Liver (tissue), 9 donors: ENCODE results near the gene CADM2. TPM values are rescaled to one million over a fixed set of nuclear protein-coding genes. Genes with fewer than 3 reads are reported as not detected.

Experiments used
- DNase-seq: peaks from one replicate; pipeline ENCODE4 v3.0.0-alpha.2; 2017; ENCODE audit warnings: low spot score
- H3K27ac ChIP-seq, 2 donors: one replicate each; pipeline ENCODE4 v1.7.0; 2013; ENCODE audit warnings: inconsistent platforms in 2 of 2, low read length in 2 of 2, control low read depth in 1 of 2, low read depth in 1 of 2, mild to moderate bottlenecking in 1 of 2
- H3K27me3 ChIP-seq, 4 donors: one replicate each; pipeline versions ENCODE4 v1.6.1 to v1.7.0; 2013; ENCODE audit warnings: low read length in 3 of 4, inconsistent platforms in 1 of 4, mild to moderate bottlenecking in 1 of 4, moderate library complexity in 1 of 4; ENCODE audit not compliant: control insufficient read depth in 4 of 4, insufficient read depth in 4 of 4
- H3K36me3 ChIP-seq, 4 donors: one replicate each; pipeline versions ENCODE4 v1.6.1 to v1.7.0; 2013; ENCODE audit warnings: low read length in 3 of 4, mild to moderate bottlenecking in 3 of 4, low read depth in 1 of 4, moderate library complexity in 1 of 4; ENCODE audit not compliant: control insufficient read depth in 4 of 4, insufficient read depth in 3 of 4
- H3K4me1 ChIP-seq, 4 donors: one replicate each; pipeline versions ENCODE4 v1.6.1 to v1.7.0; 2013; ENCODE audit warnings: low read length in 3 of 4, mild to moderate bottlenecking in 3 of 4, moderate library complexity in 1 of 4; ENCODE audit not compliant: control insufficient read depth in 4 of 4, insufficient read depth in 4 of 4
- H3K4me3 ChIP-seq, 3 donors: one replicate each; pipeline versions ENCODE4 v1.6.1 to v1.7.0; 2013; ENCODE audit warnings: low read length in 3 of 3, control low read depth in 1 of 3, low read depth in 1 of 3, mild to moderate bottlenecking in 1 of 3
- H3K9ac ChIP-seq, 2 donors: one replicate each; pipeline ENCODE4 v1.7.0; 2013; ENCODE audit warnings: low read length in 2 of 2, mild to moderate bottlenecking in 2 of 2, moderate library complexity in 2 of 2, control low read depth in 1 of 2, low read depth in 1 of 2
- H3K9me3 ChIP-seq, 4 donors: one replicate each; pipeline versions ENCODE4 v1.6.1 to v1.7.0; 2013; ENCODE audit warnings: low read length in 3 of 4; ENCODE audit not compliant: control insufficient read depth in 4 of 4
- ATF3 ChIP-seq: IDR thresholded peaks from 2 replicates; pipeline ENCODE4 v1.6.1; 2016; ENCODE audit warnings: antibody characterized with exemption
- CTCF ChIP-seq: fragments of 150-350 bp; IDR thresholded peaks from 2 replicates; pipeline ENCODE4 v1.5.1; 2017; ENCODE audit warnings: improper control_type of control experiment, low read depth, low read length; ENCODE audit not compliant: missing input control
- EGR1 ChIP-seq, 2 donors: IDR thresholded peaks; 2 replicates each; pipeline ENCODE4 v1.6.1; 2016 to 2018; ENCODE audit warnings: antibody characterized with exemption in 2 of 2, low read depth in 2 of 2
- FOXA1 ChIP-seq: IDR thresholded peaks from 2 replicates; pipeline ENCODE4 v1.6.1; 2016; ENCODE audit warnings: antibody characterized with exemption
- FOXA2 ChIP-seq: IDR thresholded peaks from 2 replicates; pipeline ENCODE4 v1.6.1; 2016; ENCODE audit warnings: antibody characterized with exemption
- GABPA ChIP-seq, 2 donors: IDR thresholded peaks in 1 of 2; conservative IDR thresholded peaks in 1 of 2; 2 replicates each; pipeline ENCODE4 v1.6.1; 2016; ENCODE audit warnings: antibody characterized with exemption in 2 of 2, mild to moderate bottlenecking in 1 of 2, moderate library complexity in 1 of 2
- HNF4A ChIP-seq, 2 donors: conservative IDR thresholded peaks; 2 replicates each; pipeline ENCODE4 v1.6.1; 2016; ENCODE audit warnings: antibody characterized with exemption in 2 of 2, mild to moderate bottlenecking in 2 of 2
- HNF4G ChIP-seq: IDR thresholded peaks from 2 replicates; pipeline ENCODE4 v1.6.1; 2016; ENCODE audit warnings: antibody characterized with exemption
- JUND ChIP-seq, 2 donors: IDR thresholded peaks; 2 replicates each; pipeline ENCODE4 v1.6.1; 2016; ENCODE audit warnings: antibody characterized with exemption in 2 of 2
- MAX ChIP-seq: IDR thresholded peaks from 2 replicates; pipeline ENCODE4 v1.6.1; 2016; ENCODE audit warnings: antibody characterized with exemption
- NR2F2 ChIP-seq: IDR thresholded peaks from 2 replicates; pipeline ENCODE4 v1.6.1; 2016; ENCODE audit warnings: antibody characterized with exemption
- RAD21 ChIP-seq, 2 donors: IDR thresholded peaks; 2 replicates each; pipeline ENCODE4 v1.6.1; 2016; ENCODE audit warnings: antibody characterized with exemption in 2 of 2, mild to moderate bottlenecking in 2 of 2
- RXRA ChIP-seq, 2 donors: IDR thresholded peaks; 2 replicates each; pipeline ENCODE4 v1.6.1; 2017 to 2018; ENCODE audit warnings: antibody characterized with exemption in 2 of 2, mild to moderate bottlenecking in 1 of 2
- SP1 ChIP-seq: IDR thresholded peaks from 2 replicates; pipeline ENCODE4 v1.6.1; 2018; ENCODE audit warnings: antibody characterized with exemption, mild to moderate bottlenecking
- TAF1 ChIP-seq: conservative IDR thresholded peaks from 2 replicates; pipeline ENCODE4 v1.6.1; 2016; ENCODE audit warnings: antibody characterized with exemption, mild to moderate bottlenecking
- YY1 ChIP-seq: IDR thresholded peaks from 2 replicates; pipeline ENCODE4 v1.6.1; 2016; ENCODE audit warnings: antibody characterized with exemption, mild to moderate bottlenecking
- WGBS: extraction: QIAGEN DNeasy Blood & Tissue Kit; methylation state at CpG from one replicate; pipeline ENCODE4 v1.1.7; 2013; 5-methylcytosine and 5-hydroxymethylcytosine counted together
- polyA plus RNA-seq, 2 donors: library from polyadenylated mRNA; stranded (reverse) in 1 of 2; unstranded in 1 of 2; fragments of 200-250 nt in 1 of 2; fragments of >200 nt in 1 of 2; fragmentation: Nextera tagmentation in 1 of 2; extraction: Ambion mirVana in 1 of 2; gene quantifications; one replicate each; pipeline versions ENCODE4 v1.2.1 to v1.2.3, GENCODE V29; 2013 to 2015
- total RNA-seq, 2 donors: library from RNA; depleted of rRNA; stranded (reverse); fragments of >200 nt; gene quantifications; one replicate each; pipeline ENCODE4 v1.2.3, GENCODE V29; 2014
- TF ChIP-seq, protein P1 (sequence below): IDR thresholded peaks from 2 replicates; pipeline ENCODE4 v1.6.1; 2016; ENCODE audit warnings: antibody characterized with exemption
- TF ChIP-seq, protein P2 (sequence below): IDR thresholded peaks from 2 replicates; pipeline ENCODE4 v1.6.1; 2016; ENCODE audit warnings: antibody characterized with exemption, mild to moderate bottlenecking
- donor health status: healthy.
- donor health status: healthy.
- donor health status: healthy.
- donor health status: healthy.
- donor health status: healthy.

The CADM2 gene
- total and polyA plus RNA-seq, 4 donors: 0.35 to 0.92 (median 0.51) TPM

GRCh38 chr3:84963137-84963536 is 4.3 kb downstream of the CADM2 start:
- 82% methylated on average over 2 of the region's 2 CpGs for WGBS
- Histone ChIP-seq H3K9ac (no peak overlapping the region), H3K27me3 (peaks cover 0 to 19% (median 8%) of the 10 kb centered on the region in 4 donors), H3K4me1 (peaks cover 7 to 17% (median 14%) of the 10 kb centered on the region in 4 donors), H3K36me3 (peaks cover 0 to 2% (median 0%) of the 10 kb centered on the region in 4 donors), H3K4me3 (no peak overlapping the region), H3K27ac (no peak overlapping the region), H3K9me3 (no peaks in the 10 kb centered on the region)
- TF ChIP-seq EGR1 (IDR thresholded peaks at IDR 0.05; ENCODE audit: low read depth in 2 of 2) (no peak), RXRA (IDR thresholded peaks at IDR 0.05) (no peak), NR2F2 (no peak), MAX (no peak), FOXA1 (no peak)
- TF ChIP-seq, protein P1, sequence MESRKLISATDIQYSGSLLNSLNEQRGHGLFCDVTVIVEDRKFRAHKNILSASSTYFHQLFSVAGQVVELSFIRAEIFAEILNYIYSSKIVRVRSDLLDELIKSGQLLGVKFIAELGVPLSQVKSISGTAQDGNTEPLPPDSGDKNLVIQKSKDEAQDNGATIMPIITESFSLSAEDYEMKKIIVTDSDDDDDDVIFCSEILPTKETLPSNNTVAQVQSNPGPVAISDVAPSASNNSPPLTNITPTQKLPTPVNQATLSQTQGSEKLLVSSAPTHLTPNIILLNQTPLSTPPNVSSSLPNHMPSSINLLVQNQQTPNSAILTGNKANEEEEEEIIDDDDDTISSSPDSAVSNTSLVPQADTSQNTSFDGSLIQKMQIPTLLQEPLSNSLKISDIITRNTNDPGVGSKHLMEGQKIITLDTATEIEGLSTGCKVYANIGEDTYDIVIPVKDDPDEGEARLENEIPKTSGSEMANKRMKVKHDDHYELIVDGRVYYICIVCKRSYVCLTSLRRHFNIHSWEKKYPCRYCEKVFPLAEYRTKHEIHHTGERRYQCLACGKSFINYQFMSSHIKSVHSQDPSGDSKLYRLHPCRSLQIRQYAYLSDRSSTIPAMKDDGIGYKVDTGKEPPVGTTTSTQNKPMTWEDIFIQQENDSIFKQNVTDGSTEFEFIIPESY: no peak
- no peak for DNase-seq

GRCh38 chr3:84965141-84965540 is 6.4 kb downstream of the CADM2 start:
- Histone ChIP-seq H3K27me3 (peaks cover 0 to 16% (median 8%) of the 10 kb centered on the region in 4 donors), H3K36me3 (no peaks in the 10 kb centered on the region), H3K4me1 (no peaks in the 10 kb centered on the region), H3K27ac (no peak overlapping the region), H3K9ac (no peak overlapping the region), H3K9me3 (no peaks in the 10 kb centered on the region), H3K4me3 (no peak overlapping the region)
- TF ChIP-seq FOXA2 (no peak), GABPA (IDR thresholded peaks at IDR 0.05 in 1 of 2, conservative IDR thresholded peaks at IDR 0.05 in 1 of 2) (no peak), TAF1 (no peak), HNF4G (no peak), HNF4A (conservative IDR thresholded peaks at IDR 0.05) (no peak), ATF3 (no peak), SP1 (no peak), FOXA1 (no peak), MAX (no peak), YY1 (no peak), JUND (IDR thresholded peaks at IDR 0.05) (no peak), RAD21 (IDR thresholded peaks at IDR 0.05) (no peak), RXRA (IDR thresholded peaks at IDR 0.05) (no peak), NR2F2 (no peak), CTCF (no peak), EGR1 (IDR thresholded peaks at IDR 0.05; ENCODE audit: low read depth in 2 of 2) (no peak)
- TF ChIP-seq, protein P1: no peak
- TF ChIP-seq, protein P2, sequence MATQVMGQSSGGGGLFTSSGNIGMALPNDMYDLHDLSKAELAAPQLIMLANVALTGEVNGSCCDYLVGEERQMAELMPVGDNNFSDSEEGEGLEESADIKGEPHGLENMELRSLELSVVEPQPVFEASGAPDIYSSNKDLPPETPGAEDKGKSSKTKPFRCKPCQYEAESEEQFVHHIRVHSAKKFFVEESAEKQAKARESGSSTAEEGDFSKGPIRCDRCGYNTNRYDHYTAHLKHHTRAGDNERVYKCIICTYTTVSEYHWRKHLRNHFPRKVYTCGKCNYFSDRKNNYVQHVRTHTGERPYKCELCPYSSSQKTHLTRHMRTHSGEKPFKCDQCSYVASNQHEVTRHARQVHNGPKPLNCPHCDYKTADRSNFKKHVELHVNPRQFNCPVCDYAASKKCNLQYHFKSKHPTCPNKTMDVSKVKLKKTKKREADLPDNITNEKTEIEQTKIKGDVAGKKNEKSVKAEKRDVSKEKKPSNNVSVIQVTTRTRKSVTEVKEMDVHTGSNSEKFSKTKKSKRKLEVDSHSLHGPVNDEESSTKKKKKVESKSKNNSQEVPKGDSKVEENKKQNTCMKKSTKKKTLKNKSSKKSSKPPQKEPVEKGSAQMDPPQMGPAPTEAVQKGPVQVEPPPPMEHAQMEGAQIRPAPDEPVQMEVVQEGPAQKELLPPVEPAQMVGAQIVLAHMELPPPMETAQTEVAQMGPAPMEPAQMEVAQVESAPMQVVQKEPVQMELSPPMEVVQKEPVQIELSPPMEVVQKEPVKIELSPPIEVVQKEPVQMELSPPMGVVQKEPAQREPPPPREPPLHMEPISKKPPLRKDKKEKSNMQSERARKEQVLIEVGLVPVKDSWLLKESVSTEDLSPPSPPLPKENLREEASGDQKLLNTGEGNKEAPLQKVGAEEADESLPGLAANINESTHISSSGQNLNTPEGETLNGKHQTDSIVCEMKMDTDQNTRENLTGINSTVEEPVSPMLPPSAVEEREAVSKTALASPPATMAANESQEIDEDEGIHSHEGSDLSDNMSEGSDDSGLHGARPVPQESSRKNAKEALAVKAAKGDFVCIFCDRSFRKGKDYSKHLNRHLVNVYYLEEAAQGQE: no peak
- WGBS: 30% methylated on average over 1 of the region's 1 CpG
- DNase-seq: no peak
